GM12878 (cell line): ENCODE results near the gene PRDM16. TPM values are rescaled to one million over a fixed set of nuclear protein-coding genes. Genes with fewer than 3 reads are reported as not detected.

Experiments used
- ATAC-seq: fragments of 200-7000 bp; cut with Tn5 transposase; 3 replicates; pipeline ENCODE4 v1.9.1; 2020; ENCODE audit warnings: mild to moderate bottlenecking, moderate library complexity
- BruUV-seq: library from RNA; stranded (reverse); fragments of 400-500 nt; replicated peaks from 2 replicates; lab custom pipeline; 2021; lab: Mats Ljungman, UMichigan
- CTCF ChIA-PET: fragments of 300-600 bp; sonication (Branson Sonifier 250); formaldehyde crosslinking; extraction: SDS; loops from one replicate; lab custom pipeline; 2021; ENCODE audit warnings: inconsistent platforms; lab: Yijun Ruan, JAX
- POLR2A ChIA-PET: fragments of 350-600 bp; formaldehyde crosslinking; extraction: SDS; loops from one replicate; lab custom pipeline; 2021; ENCODE audit warnings: inconsistent platforms; lab: Charles Lee
- RAD21 ChIA-PET: fragments of 300-600 bp; sonication (Branson Sonifier 250); formaldehyde crosslinking; loops from one replicate; lab custom pipeline; 2023; ENCODE audit warnings: antibody characterized with exemption; ENCODE audit not compliant: unreplicated experiment; lab: Charles Lee
- SMC1A ChIA-PET: fragments of 300-600 bp; sonication (Branson Sonifier 250); formaldehyde crosslinking; loops from one replicate; lab custom pipeline; 2023; ENCODE audit not compliant: unreplicated experiment, uncharacterized antibody; lab: Charles Lee
- DNase-seq: peaks from one replicate; pipeline ENCODE4 v3.0.0-alpha.2; 2011; ENCODE audit warnings: low read depth, low spot score
- FAIRE-seq: peaks from 3 replicates; lab custom pipeline; 2011; peaks lifted over from hg19 to GRCh38; lab: Jason Lieb, UNC
- H2AFZ ChIP-seq: 2 replicates; pipeline ENCODE4 v1.6.0; 2011; ENCODE audit warnings: low read depth, low read length, control low read depth; ENCODE audit not compliant: control insufficient read depth
- H3K27ac ChIP-seq: 2 replicates; pipeline ENCODE4 v1.5.1; 2011; ENCODE audit warnings: control low read depth; ENCODE audit not compliant: control insufficient read depth, insufficient read depth
- H3K27me3 ChIP-seq, 2 experiments: replicated peaks in 1 of 2; 2 replicates each; pipeline versions ENCODE4 v1.6.0 to v1.6.1; 2011; ENCODE audit warnings: low read length in 1 of 2; ENCODE audit not compliant: control insufficient read depth in 2 of 2, insufficient read depth in 2 of 2
- H3K36me3 ChIP-seq, 2 experiments: 2 replicates each; pipeline ENCODE4 v1.5.1; 2011; ENCODE audit warnings: low read length in 1 of 2; ENCODE audit not compliant: control insufficient read depth in 2 of 2, insufficient read depth in 2 of 2
- H3K4me1 ChIP-seq: 2 replicates; pipeline ENCODE4 v1.6.1; 2011; ENCODE audit warnings: mild to moderate bottlenecking, low read length, moderate library complexity, mixed read lengths; ENCODE audit not compliant: control insufficient read depth, insufficient read depth
- H3K4me2 ChIP-seq: 2 replicates; pipeline ENCODE4 v1.6.0; 2011; ENCODE audit warnings: control low read depth; ENCODE audit not compliant: control insufficient read depth, insufficient read depth
- H3K4me3 ChIP-seq: fragments of 200-600 bp; sonication (generic); 2 replicates; pipeline ENCODE4 v1.5.1; 2016
- H3K79me2 ChIP-seq: 2 replicates; pipeline ENCODE4 v1.6.0; 2011; ENCODE audit warnings: low read length; ENCODE audit not compliant: control insufficient read depth, insufficient read depth
- H3K9ac ChIP-seq: 2 replicates; pipeline ENCODE4 v1.8.0; 2011; ENCODE audit warnings: low read length, control low read depth, mixed read lengths; ENCODE audit not compliant: control insufficient read depth, insufficient read depth
- H3K9me3 ChIP-seq: replicated peaks from 3 replicates; pipeline ENCODE4 v1.5.1; 2011; ENCODE audit warnings: mild to moderate bottlenecking, low read length; ENCODE audit not compliant: control insufficient read depth, insufficient read depth
- H4K20me1 ChIP-seq: 2 replicates; pipeline ENCODE4 v1.6.0; 2011; ENCODE audit not compliant: control insufficient read depth, insufficient read depth
- CTCF ChIP-seq, 3 experiments: IDR thresholded peaks in 2 of 3; conservative IDR thresholded peaks in 1 of 3; 2 replicates each; pipeline ENCODE4 v1.5.1; 2011; ENCODE audit warnings: low read depth in 3 of 3, low read length in 3 of 3, mild to moderate bottlenecking in 3 of 3, control low read depth in 2 of 3, moderate library complexity in 2 of 3, inconsistent platforms in 1 of 3, mixed read lengths in 1 of 3; ENCODE audit not compliant: control insufficient read depth in 2 of 3, insufficient read depth in 1 of 3; ENCODE audit errors: extremely low read depth in 1 of 3
- HDAC6 ChIP-seq: fragments of 200-600 bp; sonication (generic); IDR thresholded peaks from one replicate; pipeline ENCODE4 v1.8.0; 2017; ENCODE audit warnings: antibody characterized with exemption; ENCODE audit not compliant: unreplicated experiment
- HSF1 ChIP-seq: fragments of 150-350 bp; IDR thresholded peaks from 2 replicates; pipeline ENCODE4 v1.6.1; 2014; ENCODE audit warnings: mild to moderate bottlenecking, low read depth, low read length
- RAD21 ChIP-seq: IDR thresholded peaks from 2 replicates; pipeline ENCODE4 v1.6.1; 2011; ENCODE audit warnings: mild to moderate bottlenecking, low read depth, low read length, moderate library complexity; ENCODE audit not compliant: insufficient read depth
- SMC3 ChIP-seq: IDR thresholded peaks from 2 replicates; pipeline ENCODE4 v1.6.1; 2011; ENCODE audit warnings: low read length, improper control_type of control experiment, borderline replicate concordance
- YY1 ChIP-seq: IDR thresholded peaks from 2 replicates; pipeline ENCODE4 v1.6.1; 2011; ENCODE audit warnings: low read depth, mild to moderate bottlenecking, low read length
- WGBS: methylation state at CpG from one replicate; pipeline ENCODE4 v1.1.6; 2016; ENCODE audit warnings: low lambda C conversion rate; ENCODE audit not compliant: insufficient replicate concordance, insufficient coverage; ENCODE audit errors: missing lambda C conversion rate; 5-methylcytosine and 5-hydroxymethylcytosine counted together
- in situ Hi-C: fragments of 300-500 bp; cut with MboI; formaldehyde crosslinking; loops from 9 replicates; pipeline ENCODE4 v1.14.3; 2018; ENCODE audit warnings: mixed read lengths
- intact Hi-C: fragments of 100-400 bp; cut with micrococcal nuclease; formaldehyde crosslinking; loops from one replicate; pipeline ENCODE4 v1.14.2; 2022; ENCODE audit not compliant: unreplicated experiment
- polyA plus RNA-seq, 11 experiments: library from polyadenylated mRNA; depleted of rRNA in 4 of 11; unstranded in 6 of 11; stranded (reverse) in 5 of 11; fragments of >200 nt; fragmentation: Nextera tagmentation in 4 of 11; fragmentation: Illumina TruSeq in 1 of 11; extraction: Ambion mirVana in 4 of 11; extraction: Trizol in 1 of 11; gene quantifications; 1 replicate in 1 of 11; 2 replicates in 10 of 11; pipeline versions ENCODE4 v1.2.1 to v1.2.3, GENCODE V29; 2011 to 2016; ENCODE audit warnings: inconsistent platforms in 2 of 11, missing spikeins in 2 of 11, low read depth in 1 of 11
- total RNA-seq, 4 experiments: library from RNA; depleted of rRNA in 3 of 4; stranded (reverse); fragments of >200 nt in 3 of 4; fragmentation: Illumina TruSeq in 1 of 4; extraction: Trizol in 1 of 4; gene quantifications; 2 replicates each; pipeline versions ENCODE4 v1.2.1 to v1.2.3, GENCODE V29; 2013 to 2021

Gene PRDM16
- total and polyA plus RNA-seq, 10 of the 15 experiments (the other 5 are each of a cell fraction or from before 2014, with no cell fraction given): 0.03 TPM; not detected in 9

- BruUV-seq: no TSS peak
- RAD21 ChIA-PET: no interaction called here
- in situ Hi-C loops (loop anchor here (10.0 kb wide), 1 partner anchor 141 kb away; the partner anchor contains the start of gene TPRG1L), intact Hi-C loops (loop anchor here (1.0 kb wide), 1 partner anchor 31 kb away; no protein-coding TSS in a partner anchor)
- POLR2A ChIA-PET: no interaction called here
- Histone ChIP-seq H3K27ac (no peak overlapping the region), H3K4me2 (no peak overlapping the region), H3K4me3 (no peak overlapping the region), H3K36me3 (no peaks in the 10 kb centered on the region), H3K9me3 (peaks cover 2% of the 10 kb centered on the region; the same call in 1 of the 3 replicates), H3K27me3 (no peaks in the 10 kb centered on the region), H3K4me1 (no peaks in the 10 kb centered on the region), H3K79me2 (no peaks in the 10 kb centered on the region), H2AFZ (no peak overlapping the region), H4K20me1 (no peaks in the 10 kb centered on the region), H3K9ac (no peak overlapping the region)
- CTCF ChIA-PET: interaction anchor here (2.8 kb wide), 1 partner anchor 31 kb away, joined by 23 read pairs; no protein-coding TSS in a partner anchor
- no peak for DNase-seq
- ATAC-seq: peak; percentile 79
- FAIRE-seq: no peak
- SMC1A ChIA-PET: no interaction called here
- peak; percentile 33 for TF ChIP-seq RAD21
- TF ChIP-seq SMC3: peak; percentile 66
- peak; percentile 59 to 89 (median 68) for TF ChIP-seq CTCF (IDR thresholded peaks at IDR 0.05 in 2 of 3, conservative IDR thresholded peaks at IDR 0.05 in 1 of 3; ENCODE audit: control insufficient read depth in 2 of 3, extremely low read depth in 1 of 3, insufficient read depth in 1 of 3, low read depth in 3 of 3, low read length in 3 of 3)
- no peak for TF ChIP-seq YY1
- peak; percentile 94 for TF ChIP-seq HSF1
- TF ChIP-seq HDAC6: no peak
- WGBS: 40% methylated on average over 27 of the region's 31 CpGs
These were observed 414.9 kb downstream of the PRDM16 start for GRCh38 chr1:3483801-3484444.
